GM18511 (cell line): ENCODE measurements around the gene ADAM19.

Experiments
- ATAC-seq: cut with Tn5 transposase; IDR thresholded peaks from one replicate; pipeline ENCODE4 v1.9.1; 2021; ENCODE audit warnings: mild to moderate bottlenecking, moderate library complexity; ENCODE audit not compliant: unreplicated experiment

ADAM19 gene

DNA sequence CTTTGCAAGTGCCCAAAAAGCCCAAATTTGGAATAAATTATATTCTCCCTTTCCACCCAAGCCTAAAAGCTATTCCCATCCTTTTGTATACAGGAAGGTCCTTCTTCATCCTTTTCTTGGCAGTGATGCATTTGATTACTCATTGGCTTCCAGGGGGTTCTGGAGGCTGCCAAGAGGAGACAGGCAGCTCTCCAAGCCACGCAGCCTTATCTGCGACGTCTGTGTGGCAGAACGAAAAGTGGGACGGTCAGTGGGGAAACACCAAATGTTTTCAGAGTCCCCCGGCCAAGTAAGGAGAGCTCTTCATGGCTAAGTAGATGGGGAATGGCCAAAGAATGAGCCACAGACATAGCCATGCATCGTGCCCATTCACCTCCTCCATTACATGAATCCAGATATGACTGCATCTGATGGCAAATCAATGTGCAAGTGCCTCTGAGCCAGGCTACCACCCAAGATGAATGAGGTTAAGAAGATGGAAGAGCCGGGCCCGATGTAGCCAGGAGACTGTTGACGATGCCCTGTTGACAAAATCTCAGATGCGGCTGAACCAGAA is 12.1 kb downstream of the ADAM19 start:
- ATAC-seq, result no peak

DNA sequence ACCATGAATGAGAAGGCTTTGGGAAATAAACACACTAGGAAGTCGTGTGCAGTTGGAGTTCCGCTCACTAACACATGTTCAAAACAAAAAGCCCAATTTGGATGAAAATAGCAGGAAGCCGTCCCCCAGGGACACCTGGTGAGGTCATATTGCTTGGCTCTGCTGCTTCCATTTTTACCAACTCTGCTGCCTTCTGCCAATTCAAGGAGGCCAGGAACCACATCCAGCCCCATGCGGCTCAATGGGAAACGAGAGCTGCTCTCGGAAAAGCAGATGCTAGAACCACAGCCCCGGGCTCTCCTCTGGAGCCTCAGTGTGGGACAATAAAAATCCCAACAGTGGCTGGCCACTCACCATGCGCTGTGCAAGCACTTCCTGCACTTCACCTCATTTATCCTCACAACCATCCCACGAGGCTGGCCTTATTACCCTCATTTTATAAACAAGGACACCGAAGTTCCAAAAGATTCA is 13.4 kb downstream of the ADAM19 start:
- no peak for ATAC-seq

DNA sequence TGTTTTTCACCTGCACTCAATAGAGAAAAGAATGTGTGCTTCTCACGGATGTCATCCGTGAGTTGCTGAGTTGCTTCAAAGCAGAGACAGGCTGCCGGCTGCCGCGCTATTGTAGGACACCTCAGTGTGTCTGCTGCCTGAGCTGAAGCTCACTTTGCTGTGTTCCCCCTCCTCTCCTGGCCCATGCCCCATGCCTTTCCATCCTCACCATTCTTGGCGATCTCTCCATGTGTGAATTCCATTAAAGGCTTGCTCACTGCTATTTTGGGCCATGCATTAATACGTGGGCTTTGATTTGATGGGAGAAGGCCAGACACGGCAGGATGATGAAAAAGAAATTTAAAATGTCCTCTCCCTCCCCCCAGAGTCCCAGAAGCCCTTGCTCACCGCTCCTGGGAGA is 14.5 kb downstream of the ADAM19 start:
- no peak for ATAC-seq

DNA sequence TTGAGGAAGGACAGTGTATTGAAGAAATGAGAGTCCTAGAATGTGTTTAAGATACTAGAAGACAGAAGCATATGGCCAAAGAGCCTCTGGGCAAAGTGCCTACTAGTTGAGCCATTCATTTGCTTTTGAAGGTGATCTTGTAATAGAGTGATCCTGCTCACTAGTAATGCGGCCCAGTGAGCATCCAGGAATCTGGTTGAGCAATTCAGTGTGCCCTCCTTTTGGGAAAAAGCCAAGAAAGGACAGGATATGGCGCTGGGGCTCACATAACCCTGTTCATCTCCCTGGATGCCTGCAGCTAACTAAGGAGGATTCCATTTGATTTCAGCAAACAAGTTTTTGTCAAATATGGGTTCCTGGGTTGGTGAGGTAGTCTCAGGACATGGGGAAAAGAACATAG is 16.3 kb downstream of the ADAM19 start:
- no peak for ATAC-seq

DNA sequence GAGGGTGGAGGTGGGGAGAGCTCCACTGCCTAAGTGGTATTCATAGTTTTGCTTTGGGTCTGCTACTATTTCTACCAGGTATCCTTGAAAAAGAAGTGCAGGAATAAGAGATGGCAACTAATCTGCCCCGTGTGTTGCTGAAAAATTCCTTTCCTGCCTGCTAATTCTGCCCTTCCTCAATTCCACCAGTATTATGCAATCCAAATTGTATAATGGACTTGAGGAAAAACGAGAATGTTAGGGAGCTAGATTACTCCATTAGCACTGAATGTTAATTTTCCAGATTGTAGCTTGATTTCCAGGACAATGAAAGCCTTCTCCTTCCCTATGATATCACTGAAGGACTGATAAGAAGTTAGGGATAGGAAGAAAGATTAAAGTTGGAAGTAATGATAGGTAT is 16.9 kb downstream of the ADAM19 start:
- ATAC-seq, result no peak

DNA sequence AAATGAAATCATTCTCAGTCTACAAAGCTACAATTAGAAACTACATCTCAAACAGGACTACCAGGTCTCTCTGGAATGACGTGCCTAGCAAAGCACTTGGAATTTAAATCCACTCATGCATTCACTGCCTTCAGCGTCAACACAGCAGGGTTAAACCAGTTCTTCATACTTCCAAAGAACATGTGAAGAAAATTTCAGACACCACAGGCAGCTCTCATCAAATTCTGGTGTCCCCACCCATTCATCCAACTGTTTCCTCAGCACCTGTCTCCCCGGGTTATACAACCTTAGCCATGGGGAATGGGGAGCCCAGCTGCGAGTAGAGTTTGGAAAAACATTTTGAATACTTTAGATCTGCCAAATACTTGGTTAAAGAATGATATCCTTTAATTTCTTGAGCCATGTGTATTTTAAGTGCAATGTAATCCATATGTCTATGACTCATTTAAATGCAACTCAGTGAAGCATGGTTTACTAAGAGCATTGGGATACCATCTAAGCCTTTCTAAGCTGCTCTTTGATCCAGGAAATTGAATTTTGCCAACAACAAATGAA is 17.5 kb downstream of the ADAM19 start:
- no peak for ATAC-seq

DNA sequence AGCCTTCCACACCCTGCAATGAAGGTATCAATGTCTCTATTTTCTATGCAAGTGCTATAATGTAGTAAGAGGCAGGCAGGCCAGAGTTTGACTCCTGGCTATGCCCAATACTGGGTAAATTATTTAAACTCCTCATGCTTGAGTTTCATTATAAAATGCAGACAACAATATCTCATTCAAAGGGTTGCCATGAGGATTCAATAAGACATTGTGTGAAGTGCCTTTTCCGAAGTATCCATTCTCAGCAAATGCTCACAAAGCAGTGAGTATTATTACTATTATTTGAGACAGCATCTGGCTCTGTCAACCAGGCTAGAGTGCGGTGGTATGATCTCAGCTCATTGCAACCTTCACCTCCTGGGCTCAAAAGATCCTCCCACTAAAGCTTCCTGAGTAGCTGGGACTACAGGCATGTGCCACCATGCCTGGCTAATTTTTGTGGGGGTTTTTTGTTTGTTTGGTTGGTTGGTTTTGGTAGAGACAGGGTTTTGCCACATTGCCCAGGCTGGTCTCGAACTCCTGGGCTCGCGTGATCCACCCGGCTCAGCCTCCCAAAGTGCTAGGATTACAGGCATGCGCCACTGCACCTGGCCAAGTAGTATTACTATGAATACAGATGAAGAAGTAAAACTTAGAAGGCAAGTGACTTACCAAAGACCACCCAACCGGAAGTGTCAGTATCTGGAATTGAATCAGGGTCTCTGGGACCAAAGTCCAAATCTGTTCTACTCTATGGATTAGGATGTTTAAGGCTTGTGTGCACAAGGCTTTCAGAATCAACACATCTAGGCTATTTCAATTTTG is 18.8 kb downstream of the ADAM19 start:
- no peak for ATAC-seq

DNA sequence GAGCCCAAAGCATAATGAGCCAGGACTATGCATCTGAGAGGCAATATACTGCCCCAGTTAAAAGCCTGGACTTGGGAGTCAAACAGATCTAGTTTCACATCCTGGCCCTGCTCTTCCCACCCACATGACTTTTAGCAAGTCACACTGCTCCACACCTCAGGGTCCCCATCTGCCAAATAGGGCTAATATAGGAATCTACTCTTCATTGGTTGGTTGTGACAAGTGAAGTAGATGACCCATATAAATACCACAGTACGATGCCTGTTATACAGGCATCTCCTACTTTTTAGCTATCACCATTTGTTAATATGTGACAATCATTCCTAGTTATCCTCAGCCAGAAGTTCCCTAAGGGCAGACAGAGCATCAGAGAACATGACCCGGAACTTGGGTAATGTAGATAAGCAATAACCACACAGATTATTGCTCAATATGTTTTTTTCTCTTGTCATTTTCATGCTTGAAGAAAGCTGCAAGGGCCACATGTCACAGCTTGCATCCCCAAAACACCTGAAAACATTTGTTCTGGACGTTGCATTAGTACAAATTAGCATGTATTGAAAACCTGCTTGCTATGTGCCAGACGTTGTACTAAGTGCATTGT is 20.4 kb downstream of the ADAM19 start:
- no peak for ATAC-seq

DNA sequence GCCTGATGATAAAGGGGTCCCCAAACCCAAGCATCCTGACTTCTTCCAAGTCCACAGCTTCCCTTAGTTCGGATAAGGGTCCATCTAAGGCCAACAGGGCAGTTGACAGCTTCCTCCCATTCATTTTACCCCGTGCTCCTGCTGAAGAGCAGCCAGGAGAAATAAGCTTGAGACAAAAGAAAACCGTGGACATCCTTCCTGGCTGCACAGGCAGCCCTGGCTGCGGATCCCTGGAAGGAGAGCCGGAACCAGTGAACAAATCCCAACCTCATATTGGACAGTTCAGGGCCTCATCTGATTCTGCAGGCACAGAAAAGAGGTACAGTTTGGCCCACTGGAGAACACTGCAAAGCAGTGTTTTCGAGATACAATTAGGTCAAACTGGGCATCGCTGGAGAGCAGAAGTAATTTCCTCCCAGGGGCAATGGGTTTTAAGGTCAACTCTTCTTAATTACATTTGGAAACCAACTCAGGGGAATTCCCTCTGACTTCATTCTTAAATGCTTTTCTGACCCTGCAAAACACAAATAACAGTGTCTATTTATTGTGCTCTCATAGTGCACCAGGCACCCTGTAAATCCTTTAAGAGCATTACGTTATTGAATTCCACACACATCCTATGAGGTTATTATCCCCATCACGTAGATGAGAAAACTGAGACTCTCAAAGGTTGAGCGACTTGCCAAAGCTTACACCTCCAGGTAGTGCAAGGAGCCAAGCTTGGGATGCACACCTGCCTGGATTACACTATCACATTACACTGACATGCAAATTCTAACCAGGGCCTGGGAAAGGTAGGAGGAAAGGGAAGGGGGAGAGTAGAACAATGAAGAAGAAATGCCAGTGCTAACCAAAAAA is 21.2 kb downstream of the ADAM19 start:
- no peak for ATAC-seq

DNA sequence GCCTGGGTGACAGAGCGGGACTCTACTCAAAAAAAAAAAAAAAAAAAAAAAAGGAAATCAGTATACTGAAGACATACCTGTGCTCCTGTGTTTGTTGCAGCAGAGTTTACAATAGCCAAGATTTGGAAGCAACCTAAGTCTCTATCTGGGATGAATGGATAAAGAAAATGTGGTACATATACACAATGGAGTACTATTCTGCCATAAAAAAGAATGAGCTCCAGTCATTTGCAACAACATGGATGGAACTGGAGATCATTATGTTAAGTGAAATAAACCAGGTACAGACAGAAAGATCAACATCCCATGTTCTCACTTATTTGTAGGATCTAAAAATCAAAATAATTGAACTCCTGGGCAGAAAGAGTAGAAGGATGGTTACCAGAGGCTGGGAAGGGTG is 22.9 kb downstream of the ADAM19 start:
- ATAC-seq, result no peak

DNA sequence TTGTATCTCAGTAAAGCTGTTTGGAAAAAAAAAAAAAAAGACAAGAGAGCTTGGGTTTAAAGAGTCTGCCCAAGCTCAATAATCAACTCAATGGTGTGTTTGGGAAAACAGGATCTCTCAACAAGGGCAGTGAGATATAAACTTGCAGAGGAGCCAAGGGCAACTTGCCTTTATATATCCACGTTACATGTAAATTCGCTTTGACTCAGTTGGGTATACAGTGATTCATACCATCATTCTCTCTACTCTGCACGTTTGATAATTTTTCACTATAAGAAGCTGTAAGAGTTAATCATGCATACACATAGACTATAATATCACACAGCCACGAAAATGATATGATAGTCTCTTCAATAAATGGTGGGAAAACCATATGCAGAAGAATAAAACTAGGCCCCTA is 24.9 kb downstream of the ADAM19 start:
- no peak for ATAC-seq

DNA sequence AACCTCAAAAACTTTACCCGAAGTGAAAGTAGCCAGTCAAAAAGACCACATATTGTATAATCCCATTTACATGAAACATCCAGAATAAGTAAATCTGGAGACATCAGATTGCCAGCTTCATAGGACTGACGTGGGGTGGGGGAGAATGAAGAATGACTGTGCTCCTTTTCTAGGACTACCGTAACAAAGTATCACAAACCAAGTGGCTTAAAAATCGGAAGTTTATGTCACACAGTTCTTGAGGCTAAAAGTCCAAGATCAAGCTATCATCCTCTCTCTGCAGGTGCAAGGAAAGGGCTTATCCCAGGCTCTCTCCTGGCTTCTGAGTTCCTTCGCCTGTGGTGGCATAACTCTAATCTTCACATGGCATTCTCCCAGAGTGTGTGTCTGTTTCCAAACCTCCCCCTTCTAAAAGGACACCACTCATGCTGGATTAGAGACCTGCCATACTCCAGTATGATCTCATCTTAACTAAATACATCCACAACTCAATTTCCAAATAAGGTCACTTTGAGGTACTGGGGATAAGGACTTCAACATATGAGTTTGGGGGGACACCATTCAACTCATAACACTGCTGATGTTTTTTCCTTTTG is 25.5 kb downstream of the ADAM19 start:
- no peak for ATAC-seq

DNA sequence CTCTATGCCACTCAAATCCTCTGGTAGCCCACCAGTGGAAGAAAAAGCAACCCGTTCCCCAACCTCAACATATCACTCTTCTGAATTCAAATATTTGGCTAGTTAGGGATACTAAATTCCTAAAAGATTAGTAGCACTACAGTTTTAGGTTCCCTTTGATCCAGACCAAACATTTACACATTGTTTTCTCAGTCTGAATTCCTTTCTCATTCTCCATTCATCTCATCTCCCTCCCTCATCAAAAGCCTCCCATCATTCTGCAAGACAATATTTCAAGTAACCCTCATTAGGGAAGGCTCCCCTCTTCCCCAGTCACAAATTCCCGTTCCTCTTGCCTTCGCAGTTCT is 26.3 kb downstream of the ADAM19 start:
- no peak for ATAC-seq

DNA sequence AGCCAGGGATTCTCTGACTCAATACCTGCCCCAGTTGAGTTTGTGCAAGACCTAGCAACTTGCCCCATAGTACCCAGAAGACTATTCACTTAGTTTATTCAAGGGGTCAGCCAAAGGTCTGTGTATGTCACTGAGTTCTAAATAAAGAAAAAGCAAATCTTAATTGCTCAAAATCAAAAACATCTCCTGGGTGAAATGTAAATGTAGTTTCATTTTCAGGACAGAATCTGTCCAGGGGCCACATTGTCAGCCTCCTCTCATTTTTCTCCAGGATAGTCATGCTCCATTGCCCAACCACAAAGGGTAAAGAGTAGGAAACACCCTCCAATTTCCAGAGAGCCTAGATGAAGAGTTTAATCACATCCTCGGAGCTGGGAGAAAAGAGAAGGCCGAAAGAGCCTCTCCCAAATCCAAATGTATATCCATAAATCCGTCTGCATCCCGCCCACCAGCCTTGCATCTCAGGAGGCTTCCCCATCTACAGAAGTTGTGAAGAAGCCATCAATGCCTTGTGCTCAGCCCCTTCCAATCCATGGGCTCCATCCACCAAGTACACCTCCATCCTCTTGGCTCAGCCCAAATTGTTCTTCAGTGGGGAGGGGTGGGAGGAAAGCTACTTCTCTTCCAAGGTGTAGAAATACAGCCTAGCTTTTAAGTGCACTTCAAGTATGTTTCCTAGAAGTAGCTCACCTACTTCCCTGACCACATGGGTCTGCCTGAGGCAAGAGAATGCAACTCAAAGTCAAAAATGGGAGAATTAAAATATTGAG is 26.9 kb downstream of the ADAM19 start:
- no peak for ATAC-seq

DNA sequence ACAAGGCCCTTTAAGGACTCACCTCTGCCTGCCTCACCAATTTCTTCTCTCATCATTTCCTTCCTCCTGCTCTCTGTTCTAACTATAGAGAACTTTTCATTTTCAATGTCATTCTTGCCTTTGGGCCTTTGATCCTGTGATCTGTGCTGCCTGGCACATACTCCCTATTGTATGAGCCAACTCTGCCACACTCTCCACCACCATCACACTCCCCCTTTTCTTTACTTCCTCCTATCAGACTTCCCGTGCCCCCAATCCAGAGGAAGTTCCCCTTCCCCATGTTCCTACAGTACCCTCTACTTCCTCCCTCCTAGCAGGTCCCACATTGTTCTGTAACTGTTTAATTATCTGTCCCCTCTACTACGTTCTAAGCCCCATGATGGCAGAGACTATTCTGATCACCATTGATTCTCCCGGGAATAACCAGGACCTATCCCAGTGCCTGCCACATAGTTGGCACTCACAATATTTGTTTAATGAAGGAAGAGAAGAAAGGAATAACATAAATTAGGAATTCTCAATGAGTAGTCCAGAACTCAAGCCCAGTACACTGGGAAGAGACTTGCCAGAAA is 27.5 kb downstream of the ADAM19 start:
- no peak for ATAC-seq

DNA sequence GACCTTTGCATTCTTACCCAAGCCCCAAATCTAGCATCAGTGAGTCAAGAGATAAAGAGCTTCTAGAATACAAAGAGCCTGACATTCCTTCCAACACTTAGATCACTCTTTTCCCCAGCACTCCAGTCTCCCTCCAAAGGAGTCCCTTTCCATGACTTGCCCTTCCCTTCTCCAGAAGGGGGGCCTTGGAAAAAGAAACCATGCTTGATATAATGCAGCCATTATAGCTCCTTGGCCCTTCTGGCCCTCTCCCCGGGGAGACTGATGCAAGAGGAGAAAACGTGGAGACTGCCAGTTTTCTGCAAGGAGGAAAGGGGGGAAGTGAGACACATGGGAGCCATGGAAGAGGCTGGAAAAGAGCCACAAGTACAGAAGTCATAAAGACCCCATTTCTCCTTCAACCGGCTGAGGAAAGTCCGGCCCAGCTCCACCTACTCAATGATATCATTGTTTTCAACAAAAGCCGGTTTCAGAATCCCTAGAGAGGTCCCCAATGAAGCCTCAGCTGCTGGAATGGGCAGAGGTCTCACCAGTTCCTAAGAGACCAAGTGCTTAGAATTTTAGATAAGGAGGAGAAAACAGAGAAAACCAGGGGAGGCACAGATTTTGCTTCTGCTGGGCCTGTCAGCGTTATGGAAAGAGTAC is 29.0 kb downstream of the ADAM19 start:
- no peak for ATAC-seq

DNA sequence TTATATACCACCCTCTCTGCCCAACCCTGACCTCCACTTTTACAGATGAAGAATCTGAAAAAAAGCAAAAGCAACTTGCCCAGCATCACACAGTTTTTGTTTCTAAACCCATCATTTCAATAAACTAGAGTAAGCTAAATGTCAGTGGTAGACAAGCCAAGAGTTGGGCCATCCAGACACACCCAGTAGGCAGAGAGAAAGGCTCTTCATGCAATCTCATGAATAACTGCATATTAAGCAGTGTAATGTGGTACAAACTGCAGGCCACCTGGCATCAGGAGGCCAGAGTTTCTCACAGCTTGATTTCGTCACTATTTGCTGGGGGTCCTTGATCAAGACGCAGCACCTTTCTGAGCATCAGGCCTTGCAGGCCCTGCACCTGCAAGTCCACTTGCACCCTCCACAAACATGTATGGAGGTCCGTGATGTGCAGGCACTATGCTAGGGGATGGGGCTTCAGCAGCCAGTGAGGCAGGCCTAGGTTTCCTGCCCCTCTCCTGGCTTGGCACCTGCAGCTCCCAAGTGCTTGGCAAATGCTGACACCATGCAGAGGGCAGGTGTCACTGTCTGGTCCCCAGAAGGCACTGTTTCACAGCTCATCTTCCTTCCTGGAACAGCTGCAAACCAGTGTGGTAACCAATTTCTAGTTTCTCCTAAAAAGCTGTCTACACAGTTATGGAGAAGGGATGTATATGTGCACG is 29.8 kb downstream of the ADAM19 start:
- ATAC-seq, result no peak

DNA sequence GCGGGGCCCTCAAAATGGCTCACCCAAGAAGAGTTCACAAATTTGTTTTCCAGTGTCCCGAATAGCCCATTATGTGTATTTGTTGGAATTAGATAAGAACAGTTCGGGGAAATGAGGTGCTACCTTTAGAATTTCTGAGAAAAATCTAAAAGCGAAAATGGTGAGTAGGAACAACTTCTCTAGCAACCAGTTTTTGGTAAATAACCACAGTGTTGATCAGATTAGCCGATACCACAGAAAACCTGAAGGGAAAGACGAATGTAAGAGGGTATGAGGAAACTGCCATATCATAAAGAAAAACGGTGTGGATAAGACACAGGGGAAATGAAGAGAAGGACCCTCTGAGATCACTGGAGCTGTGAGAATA is 31.0 kb downstream of the ADAM19 start:
- no peak for ATAC-seq
